Endothelial cell of umbilical vein (primary cell): ENCODE measurements around the gene HTRA2. TPM values are rescaled to one million over a fixed set of nuclear protein-coding genes. Genes with fewer than 3 reads are reported as not detected.

Source experiments
- BruUV-seq: library from RNA; stranded (reverse); fragments of 400-500 nt; replicated peaks from 2 replicates; lab custom pipeline; 2021; lab: Mats Ljungman, UMichigan
- CTCF ChIA-PET: fragments of 300-600, 350-600 bp; sonication (Branson Sonifier 250); formaldehyde crosslinking; loops from one replicate; lab custom pipeline; 2021; ENCODE audit warnings: antibody characterized with exemption, inconsistent platforms; lab: Charles Lee
- POLR2A ChIA-PET: fragments of 300-600, 350-600 bp; sonication (Branson Sonifier 250); formaldehyde crosslinking; loops from one replicate; lab custom pipeline; 2021; ENCODE audit warnings: antibody characterized with exemption, inconsistent platforms; lab: Charles Lee
- DNase-seq: peaks from one replicate; pipeline ENCODE4 v3.0.0-alpha.2; 2011; ENCODE audit warnings: low read depth, low spot score
- FAIRE-seq: peaks from 2 replicates; lab custom pipeline; 2011; peaks lifted over from hg19 to GRCh38; lab: Jason Lieb, UNC
- H2AFZ ChIP-seq: 2 replicates; pipeline ENCODE4 v1.6.0; 2012; ENCODE audit warnings: low read depth, low read length, control low read depth, inconsistent platforms
- H3K27ac ChIP-seq: 2 replicates; pipeline ENCODE4 v1.5.1; 2011; ENCODE audit warnings: low read depth, mild to moderate bottlenecking, control low read depth, low read length, moderate library complexity; ENCODE audit not compliant: insufficient read depth
- H3K27me3 ChIP-seq, 2 experiments: 2 replicates each; pipeline versions ENCODE4 v1.6.0 to v1.6.1; 2011; ENCODE audit warnings: low read length in 2 of 2, mixed read lengths in 1 of 2; ENCODE audit not compliant: control insufficient read depth in 2 of 2, insufficient read depth in 2 of 2
- H3K36me3 ChIP-seq, 2 experiments: 2 replicates in 1 of 2; 3 replicates in 1 of 2; pipeline ENCODE4 v1.5.1; 2011; ENCODE audit warnings: low read length in 2 of 2, mild to moderate bottlenecking in 1 of 2, moderate library complexity in 1 of 2; ENCODE audit not compliant: control insufficient read depth in 2 of 2, insufficient read depth in 2 of 2; ENCODE audit errors: extremely low read depth in 1 of 2
- H3K4me1 ChIP-seq: 3 replicates; pipeline ENCODE4 v1.5.1; 2011; ENCODE audit warnings: mild to moderate bottlenecking, low read length; ENCODE audit not compliant: control insufficient read depth, insufficient read depth; ENCODE audit errors: extremely low read depth
- H3K4me2 ChIP-seq: 2 replicates; pipeline ENCODE4 v1.6.1; 2011; ENCODE audit warnings: low read length, control low read depth, mixed read lengths; ENCODE audit not compliant: insufficient read depth
- H3K4me3 ChIP-seq, 3 experiments: fragments of 200-600 bp in 1 of 3; sonication (generic), shearing (Covaris generic) in 1 of 3; replicated peaks in 1 of 3; 2 replicates each; pipeline ENCODE4 v1.5.1; 2011 to 2016; ENCODE audit warnings: control low read depth in 3 of 3, low read length in 3 of 3, mild to moderate bottlenecking in 2 of 3, inconsistent platforms in 1 of 3, low read depth in 1 of 3, moderate library complexity in 1 of 3; ENCODE audit not compliant: insufficient read depth in 1 of 3
- H3K79me2 ChIP-seq: 2 replicates; pipeline ENCODE4 v1.6.0; 2012; ENCODE audit warnings: low read length, inconsistent platforms; ENCODE audit not compliant: control insufficient read depth, insufficient read depth
- H3K9ac ChIP-seq: replicated peaks from 2 replicates; pipeline ENCODE3; 2011; ENCODE audit warnings: low read length, control low read depth; ENCODE audit not compliant: insufficient read depth; ENCODE audit errors: extremely low read depth
- H3K9me1 ChIP-seq: replicated peaks from 3 replicates; pipeline ENCODE4 v1.6.0; 2011; ENCODE audit warnings: mild to moderate bottlenecking, low read length; ENCODE audit not compliant: control insufficient read depth, insufficient read depth; ENCODE audit errors: extremely low read depth
- H3K9me3 ChIP-seq: replicated peaks from 2 replicates; pipeline ENCODE4 v1.5.1; 2012; ENCODE audit warnings: low read length, inconsistent platforms; ENCODE audit not compliant: control insufficient read depth, insufficient read depth
- H4K20me1 ChIP-seq: replicated peaks from 2 replicates; pipeline ENCODE3; 2011; ENCODE audit warnings: mild to moderate bottlenecking, low read length; ENCODE audit not compliant: control insufficient read depth, insufficient read depth; ENCODE audit errors: extremely low read depth
- MYC ChIP-seq: IDR thresholded peaks from one replicate; pipeline ENCODE4 v1.6.1; 2011; ENCODE audit warnings: mild to moderate bottlenecking, low read depth, low read length
- dilution Hi-C: fragments of 300-500 bp; cut with MboI; formaldehyde crosslinking; loops from one replicate; pipeline ENCODE4 v1.15.0; 2019; ENCODE audit warnings: low sequenced_read_pairs; ENCODE audit not compliant: extremely low pct_ligation_motif_present
- intact Hi-C: fragments of 100-400 bp; cut with micrococcal nuclease; formaldehyde crosslinking; loops from one replicate; pipeline ENCODE4 v1.10.0; 2022
- polyA plus RNA-seq, 4 experiments: library from polyadenylated mRNA; depleted of rRNA in 3 of 4; stranded (reverse) in 3 of 4; unstranded in 1 of 4; fragments of >200 nt; gene quantifications; 2 replicates each; pipeline versions ENCODE4 v1.2.1 to v1.2.3, GENCODE V29; 2011 to 2012; ENCODE audit warnings: missing spikeins in 1 of 4
- total RNA-seq: library from RNA; stranded (reverse); gene quantifications from 2 replicates; pipeline ENCODE4 v1.2.3, GENCODE V29; 2021
- TF ChIP-seq, protein P1 (sequence below): IDR thresholded peaks from 2 replicates; pipeline ENCODE4 v1.6.1; 2011; ENCODE audit not compliant: insufficient read depth, insufficient read length

The HTRA2 gene
- total and polyA plus RNA-seq, 2 donors (not counting 3 experiments of a cell fraction or from before 2014, with no cell fraction given) = 34.3 to 54.1 TPM

DNA sequence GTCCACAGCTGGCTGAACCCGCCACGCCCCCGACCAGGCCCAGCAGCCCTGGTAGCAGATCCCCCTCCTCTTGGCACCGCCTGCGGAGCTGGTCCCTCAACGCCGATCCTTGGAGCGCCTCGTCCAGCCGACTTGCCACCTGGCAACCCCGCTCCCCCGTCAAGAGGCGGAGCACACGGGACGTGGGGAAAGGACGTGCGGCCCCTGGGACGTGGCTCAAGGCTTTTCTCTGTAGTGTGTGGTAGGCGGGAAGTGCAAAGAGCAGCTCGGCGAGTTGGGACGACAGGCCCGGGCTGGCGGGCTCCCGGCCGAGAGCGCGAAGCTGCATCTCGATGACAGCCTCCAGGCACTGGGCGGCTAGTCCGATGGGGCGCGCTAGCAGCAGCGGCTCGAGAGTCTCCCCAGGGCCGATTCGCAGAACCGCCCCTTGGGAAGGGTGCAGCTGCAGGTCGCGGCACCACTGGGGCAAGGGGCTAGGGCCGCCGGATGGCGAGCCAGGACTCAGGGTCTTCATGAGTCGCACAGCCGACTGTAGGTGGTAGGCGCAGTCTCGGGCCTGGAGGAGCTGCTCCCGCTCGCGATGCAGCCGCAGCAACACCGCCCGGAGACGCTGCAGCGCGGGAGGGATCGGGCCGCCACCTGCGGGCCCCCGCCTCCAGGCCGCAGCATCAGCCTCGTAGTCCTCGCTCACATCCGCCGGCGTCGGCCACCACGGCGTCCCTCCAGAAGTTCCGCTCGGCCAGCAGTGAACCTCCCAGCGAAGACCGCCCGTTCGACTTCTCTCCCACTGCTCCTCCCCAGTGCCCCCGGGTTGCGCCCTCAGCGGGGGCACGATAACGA is 47.6 kb upstream of the HTRA2 start:
- Histone ChIP-seq H3K36me3 (peaks cover 0 to 3% of the 10 kb centered on the region in 2 experiments), H3K4me2 (peak overlapping the region; percentile 68), H3K27ac (peak overlapping the region; percentile 36), H3K9me3 (no peaks in the 10 kb centered on the region), H4K20me1 (no peaks in the 10 kb centered on the region), H3K4me1 (peaks cover 13% of the 10 kb centered on the region), H3K27me3 (no peaks in the 10 kb centered on the region), H3K9ac (peak overlapping the region; percentile 68), H3K79me2 (peaks cover 16% of the 10 kb centered on the region), H3K9me1 (no peaks in the 10 kb centered on the region), H3K4me3 (peak overlapping the region; percentile 6 to 79 (median 66)), H2AFZ (peak overlapping the region; percentile 81)
- no peak for DNase-seq
- BruUV-seq = no TSS peak
- CTCF ChIA-PET = interaction anchor here (0.8 to 5.6 kb wide), 21 partner anchors 10 to 232 kb away, joined by 3 to 82 read pairs (median 5); partner anchors contain the start of genes AUP1, DQX1, HTRA2 and INO80B
- FAIRE-seq = peak; percentile 50
- no peak for TF ChIP-seq MYC
- TF ChIP-seq, protein P1, sequence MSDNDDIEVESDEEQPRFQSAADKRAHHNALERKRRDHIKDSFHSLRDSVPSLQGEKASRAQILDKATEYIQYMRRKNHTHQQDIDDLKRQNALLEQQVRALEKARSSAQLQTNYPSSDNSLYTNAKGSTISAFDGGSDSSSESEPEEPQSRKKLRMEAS = no peak
- intact Hi-C loops (loop anchor here (1.0 kb wide), 3 partner anchors 10 to 67 kb away; partner anchors contain the start of genes MRPL53 and WBP1), dilution Hi-C loops (no loop called here)
- POLR2A ChIA-PET = interaction anchor here (0.6 kb wide), 1 partner anchor 706 kb away, joined by 19 read pairs; no protein-coding TSS in a partner anchor
